Raji (cell line): Measurements from ENCODE around the gene NCAPG2.

ENCODE experiments used
- POLR2A ChIP-seq: IDR thresholded peaks from 2 replicates; pipeline ENCODE4 v1.6.1; 2011; ENCODE audit warnings: low read depth, low read length, control low read depth; ENCODE audit not compliant: insufficient read depth

NCAPG2 gene

GRCh38 chr7:158645842-158646241 is 58.8 kb downstream of the NCAPG2 start:
- no peak for TF ChIP-seq POLR2A

- TF ChIP-seq POLR2A: no peak
Observed at GRCh38 chr7:158642149-158642548, 62.5 kb downstream of the NCAPG2 start.

- no peak for TF ChIP-seq POLR2A
Observed at GRCh38 chr7:158638001-158638400, 66.6 kb downstream of the NCAPG2 start.

GRCh38 chr7:158633055-158633956 is 71.3 kb downstream of the NCAPG2 start:
- no peak for TF ChIP-seq POLR2A

GRCh38 chr7:158631574-158632195 is 72.9 kb downstream of the NCAPG2 start:
- TF ChIP-seq POLR2A: no peak

GRCh38 chr7:158623241-158623640 is 81.4 kb downstream of the NCAPG2 start:
- no peak for TF ChIP-seq POLR2A

- TF ChIP-seq POLR2A: no peak
Observed at GRCh38 chr7:158620839-158621441, 83.7 kb downstream of the NCAPG2 start.

GRCh38 chr7:158620418-158620817 is 84.2 kb downstream of the NCAPG2 start:
- TF ChIP-seq POLR2A: no peak

GRCh38 chr7:158618745-158619140 is 85.9 kb downstream of the NCAPG2 start:
- no peak for TF ChIP-seq POLR2A

GRCh38 chr7:158617737-158618128 is 86.9 kb downstream of the NCAPG2 start:
- TF ChIP-seq POLR2A: no peak

- no peak for TF ChIP-seq POLR2A
Observed at GRCh38 chr7:158616050-158616449, 88.6 kb downstream of the NCAPG2 start.

- no peak for TF ChIP-seq POLR2A
Observed at GRCh38 chr7:158614700-158615099, 89.9 kb downstream of the NCAPG2 start.

GRCh38 chr7:158613481-158613880 is 91.1 kb downstream of the NCAPG2 start:
- no peak for TF ChIP-seq POLR2A

GRCh38 chr7:158612546-158612945 is 92.1 kb downstream of the NCAPG2 start:
- no peak for TF ChIP-seq POLR2A

GRCh38 chr7:158611541-158611940 is 93.1 kb downstream of the NCAPG2 start:
- no peak for TF ChIP-seq POLR2A
